H9 (cell line): Measurements from ENCODE around the gene UBQLN4. TPM values are rescaled to one million over a fixed set of nuclear protein-coding genes. Genes with fewer than 3 reads are reported as not detected.
A peak's percentile ranks its signal among the peaks of the same experiment; 100 is the strongest.

Experiments used
- DNase-seq: peaks from one replicate; pipeline ENCODE4 v3.0.0-alpha.2; 2017
- H2AFZ ChIP-seq: one replicate; pipeline ENCODE4 v1.6.1; 2013; ENCODE audit warnings: mild to moderate bottlenecking, low read length, control low read depth, moderate library complexity
- H2AK5ac ChIP-seq: 2 replicates; pipeline ENCODE4 v1.6.1; 2013; ENCODE audit warnings: low read length, control low read depth, mixed read lengths; ENCODE audit not compliant: insufficient read length
- H2BK120ac ChIP-seq: one replicate; pipeline ENCODE4 v1.6.1; 2013; ENCODE audit warnings: low read depth, mild to moderate bottlenecking, low read length, control low read depth, inconsistent platforms; ENCODE audit not compliant: poor library complexity, severe bottlenecking
- H2BK12ac ChIP-seq: 2 replicates; pipeline ENCODE4 v1.6.1; 2013; ENCODE audit warnings: low read length, control low read depth, mixed read lengths, low read depth; ENCODE audit not compliant: insufficient read length
- H2BK15ac ChIP-seq: 2 replicates; pipeline ENCODE4 v1.6.1; 2013; ENCODE audit warnings: low read depth, low read length, control low read depth
- H2BK20ac ChIP-seq: one replicate; pipeline ENCODE4 v1.6.1; 2013; ENCODE audit warnings: low read depth, mild to moderate bottlenecking, low read length, control low read depth, inconsistent platforms; ENCODE audit not compliant: poor library complexity, severe bottlenecking
- H2BK5ac ChIP-seq: 2 replicates; pipeline ENCODE4 v1.6.1; 2013; ENCODE audit warnings: low read length, control low read depth, mixed read lengths; ENCODE audit not compliant: insufficient read length
- H3K14ac ChIP-seq: 2 replicates; pipeline ENCODE4 v1.6.1; 2013; ENCODE audit warnings: low read length, control low read depth; ENCODE audit not compliant: insufficient read depth
- H3K18ac ChIP-seq: 2 replicates; pipeline ENCODE4 v1.6.1; 2013; ENCODE audit warnings: low read depth, mild to moderate bottlenecking, mixed read lengths, low read length, control low read depth; ENCODE audit not compliant: insufficient read length
- H3K23ac ChIP-seq: 2 replicates; pipeline ENCODE4 v1.6.1; 2013; ENCODE audit warnings: low read length, control low read depth, mixed read lengths, low read depth; ENCODE audit not compliant: insufficient read length
- H3K23me2 ChIP-seq: 2 replicates; pipeline ENCODE4 v1.6.1; 2013; ENCODE audit warnings: low read depth, mild to moderate bottlenecking, mixed read lengths, low read length, control low read depth; ENCODE audit not compliant: insufficient read length, poor library complexity, severe bottlenecking
- H3K27ac ChIP-seq: 2 replicates; pipeline ENCODE4 v1.5.1; 2013; ENCODE audit warnings: low read length, control low read depth, mixed read lengths, low read depth; ENCODE audit not compliant: insufficient read length
- H3K27me3 ChIP-seq: 2 replicates; pipeline ENCODE4 v1.6.1; 2013; ENCODE audit warnings: low read length, control low read depth, inconsistent platforms; ENCODE audit not compliant: insufficient read depth
- H3K4ac ChIP-seq: 2 replicates; pipeline ENCODE4 v1.6.1; 2013; ENCODE audit warnings: low read depth, mild to moderate bottlenecking, control low read depth, inconsistent platforms, low read length, moderate library complexity
- H3K4me1 ChIP-seq: 2 replicates; pipeline ENCODE4 v1.6.1; 2013; ENCODE audit warnings: low read length, control low read depth, inconsistent platforms; ENCODE audit not compliant: insufficient read depth
- H3K4me2 ChIP-seq: 2 replicates; pipeline ENCODE4 v1.6.1; 2013; ENCODE audit warnings: low read length, control low read depth, mixed read lengths; ENCODE audit not compliant: insufficient read length, insufficient read depth
- H3K56ac ChIP-seq: 2 replicates; pipeline ENCODE4 v1.6.1; 2013; ENCODE audit warnings: low read depth, mild to moderate bottlenecking, mixed read lengths, low read length, control low read depth; ENCODE audit not compliant: insufficient read length
- H3K79me1 ChIP-seq: 2 replicates; pipeline ENCODE4 v1.6.1; 2013; ENCODE audit warnings: low read depth, mild to moderate bottlenecking, moderate library complexity, low read length, control low read depth, inconsistent platforms; ENCODE audit not compliant: insufficient read depth, poor library complexity, severe bottlenecking
- H3K79me2 ChIP-seq: 2 replicates; pipeline ENCODE4 v1.6.1; 2013; ENCODE audit warnings: low read length, control low read depth, inconsistent platforms; ENCODE audit not compliant: insufficient read depth
- H3K9ac ChIP-seq: 2 replicates; pipeline ENCODE4 v1.6.1; 2013; ENCODE audit warnings: low read length, control low read depth, mixed read lengths; ENCODE audit not compliant: insufficient read length; ENCODE audit errors: extremely low read depth
- H3K9me3 ChIP-seq: one replicate; pipeline ENCODE4 v1.6.1; 2013; ENCODE audit warnings: low read depth, low read length, inconsistent platforms; ENCODE audit not compliant: control insufficient read depth
- H3T11ph ChIP-seq: one replicate; pipeline ENCODE4 v1.6.1; 2013; ENCODE audit warnings: mild to moderate bottlenecking, low read length, control low read depth, inconsistent platforms
- H4K20me1 ChIP-seq: one replicate; pipeline ENCODE4 v1.6.1; 2013; ENCODE audit not compliant: control insufficient read depth, insufficient read length, insufficient read depth
- H4K5ac ChIP-seq: 2 replicates; pipeline ENCODE4 v1.6.1; 2013; ENCODE audit warnings: low read depth, mild to moderate bottlenecking, mixed read lengths, low read length, control low read depth; ENCODE audit not compliant: insufficient read length
- H4K8ac ChIP-seq: replicated peaks from 2 replicates; pipeline ENCODE4 v1.6.1; 2013; ENCODE audit warnings: low read length, control low read depth, mixed read lengths, low read depth; ENCODE audit not compliant: insufficient read length
- H4K91ac ChIP-seq: 2 replicates; pipeline ENCODE4 v1.6.1; 2013; ENCODE audit warnings: low read depth, mild to moderate bottlenecking, moderate library complexity, mixed read lengths, low read length, control low read depth; ENCODE audit not compliant: insufficient read length
- H3K27ac Mint-ChIP-seq, 3 experiments: 2 replicates in 2 of 3; 3 replicates in 1 of 3; pipeline ENCODE4 v1.8.0; 2020 to 2021; ENCODE audit warnings: mixed read lengths in 3 of 3, mild to moderate bottlenecking in 1 of 3, moderate library complexity in 1 of 3
- H3K27me3 Mint-ChIP-seq: 2 replicates; pipeline ENCODE4 v1.8.0; 2021; ENCODE audit warnings: low read depth, mild to moderate bottlenecking, moderate library complexity, mixed read lengths
- H3K36me3 Mint-ChIP-seq, 3 experiments: 2 replicates in 2 of 3; 3 replicates in 1 of 3; pipeline ENCODE4 v1.8.0; 2020 to 2021; ENCODE audit warnings: low read depth in 3 of 3, mixed read lengths in 3 of 3; ENCODE audit not compliant: insufficient read depth in 1 of 3
- H3K4me1 Mint-ChIP-seq, 2 experiments: 2 replicates each; pipeline ENCODE4 v1.8.0; 2020; ENCODE audit warnings: mixed read lengths in 2 of 2
- H3K4me3 Mint-ChIP-seq, 2 experiments: 2 replicates in 1 of 2; 3 replicates in 1 of 2; pipeline ENCODE4 v1.8.0; 2020 to 2021; ENCODE audit warnings: mild to moderate bottlenecking in 2 of 2, mixed read lengths in 2 of 2, moderate library complexity in 1 of 2
- H3K9me3 Mint-ChIP-seq, 2 experiments: 2 replicates in 1 of 2; 3 replicates in 1 of 2; pipeline ENCODE4 v1.8.0; 2020; ENCODE audit warnings: mild to moderate bottlenecking in 2 of 2, mixed read lengths in 2 of 2, moderate library complexity in 1 of 2
- WGBS: extraction: QIAGEN DNeasy Blood & Tissue Kit; methylation state at CpG from one replicate; pipeline ENCODE4 v1.1.7; 2013; ENCODE audit warnings: missing lambda C conversion rate, low lambda C conversion rate, mixed read lengths; ENCODE audit not compliant: insufficient read length; ENCODE audit errors: extremely low coverage; 5-methylcytosine and 5-hydroxymethylcytosine counted together
- total RNA-seq: library from RNA; stranded (reverse); gene quantifications from 2 replicates; pipeline ENCODE4 v1.2.1, GENCODE V29; 2021
- TF ChIP-seq, protein P1 (sequence below): fragments of 200-600 bp; sonication (generic); conservative IDR thresholded peaks from 3 replicates; pipeline ENCODE4 v1.8.0; 2021; ENCODE audit warnings: antibody characterized with exemption, mild to moderate bottlenecking

Gene UBQLN4
- total RNA-seq, 1 experiment from 2014 or later, result 49.4 TPM

DNA sequence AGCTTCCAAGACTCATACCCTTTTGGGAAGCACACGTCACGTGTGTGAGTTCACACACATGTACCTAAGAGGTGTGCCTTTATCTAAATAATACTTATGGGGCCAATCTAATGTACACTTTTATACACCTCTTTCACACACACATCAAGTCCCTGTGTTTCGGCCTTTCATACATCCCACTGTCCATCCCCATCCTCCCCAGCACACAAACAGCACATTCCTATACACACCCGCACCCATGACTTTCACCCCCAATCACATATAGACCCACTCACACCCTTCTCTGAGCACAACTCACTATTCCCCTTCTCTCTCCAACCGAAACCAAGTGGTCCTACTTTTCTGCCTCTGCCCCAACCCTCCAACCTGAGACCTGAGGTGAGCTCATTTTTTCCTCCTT is 25.1 kb upstream of the UBQLN4 start:
- peaks cover 23% of the 10 kb centered on the region; the same call in 1 of the 2 replicates for H3K79me2 ChIP-seq
- no peak overlapping the region for H2BK120ac ChIP-seq
- Mint-ChIP-seq H3K36me3 (peaks cover 20 to 54% (median 50%) of the 10 kb centered on the region in 3 experiments; a peak in 6 of 7 replicates), H3K4me3 (peak overlapping the region; percentile 43 to 97), H3K4me1 (peaks cover 60 to 66% of the 10 kb centered on the region in 2 experiments), H3K9me3 (no peaks in the 10 kb centered on the region; a peak in 1 of 5 replicates), H3K27me3 (no peaks in the 10 kb centered on the region), H3K27ac (peak overlapping the region in 1 of 3 experiments; percentile 64; a peak in 3 of 7 replicates)
- peak overlapping the region; percentile 3 for H3K4me2 ChIP-seq
- H3K14ac ChIP-seq, result no peak overlapping the region
- H3K27me3 ChIP-seq, result no peaks in the 10 kb centered on the region
- no peak overlapping the region for H2BK20ac ChIP-seq
- WGBS, result no CpG with 5 or more reads among the region's 5 CpGs
- DNase-seq, result no peak
- H3K4ac ChIP-seq, result no peak overlapping the region
- H4K20me1 ChIP-seq, result no peaks in the 10 kb centered on the region
- no peak overlapping the region for H4K5ac ChIP-seq
- no peak overlapping the region for H2BK12ac ChIP-seq
- no peaks in the 10 kb centered on the region for H3K9me3 ChIP-seq
- no peaks in the 10 kb centered on the region for H3K79me1 ChIP-seq
- H4K91ac ChIP-seq, result no peak overlapping the region
- H3K23ac ChIP-seq, result no peak overlapping the region
- H3K4me1 ChIP-seq, result peaks cover 21% of the 10 kb centered on the region
- no peak overlapping the region for H2BK5ac ChIP-seq
- H2BK15ac ChIP-seq, result no peak overlapping the region
- H3K56ac ChIP-seq, result no peak overlapping the region
- H3K23me2 ChIP-seq, result peaks cover 13% of the 10 kb centered on the region
- no peak overlapping the region for H3K18ac ChIP-seq
- no peak overlapping the region for H4K8ac ChIP-seq
- H2AK5ac ChIP-seq, result no peak overlapping the region
- no peak overlapping the region for H2AFZ ChIP-seq
- TF ChIP-seq, protein P1, sequence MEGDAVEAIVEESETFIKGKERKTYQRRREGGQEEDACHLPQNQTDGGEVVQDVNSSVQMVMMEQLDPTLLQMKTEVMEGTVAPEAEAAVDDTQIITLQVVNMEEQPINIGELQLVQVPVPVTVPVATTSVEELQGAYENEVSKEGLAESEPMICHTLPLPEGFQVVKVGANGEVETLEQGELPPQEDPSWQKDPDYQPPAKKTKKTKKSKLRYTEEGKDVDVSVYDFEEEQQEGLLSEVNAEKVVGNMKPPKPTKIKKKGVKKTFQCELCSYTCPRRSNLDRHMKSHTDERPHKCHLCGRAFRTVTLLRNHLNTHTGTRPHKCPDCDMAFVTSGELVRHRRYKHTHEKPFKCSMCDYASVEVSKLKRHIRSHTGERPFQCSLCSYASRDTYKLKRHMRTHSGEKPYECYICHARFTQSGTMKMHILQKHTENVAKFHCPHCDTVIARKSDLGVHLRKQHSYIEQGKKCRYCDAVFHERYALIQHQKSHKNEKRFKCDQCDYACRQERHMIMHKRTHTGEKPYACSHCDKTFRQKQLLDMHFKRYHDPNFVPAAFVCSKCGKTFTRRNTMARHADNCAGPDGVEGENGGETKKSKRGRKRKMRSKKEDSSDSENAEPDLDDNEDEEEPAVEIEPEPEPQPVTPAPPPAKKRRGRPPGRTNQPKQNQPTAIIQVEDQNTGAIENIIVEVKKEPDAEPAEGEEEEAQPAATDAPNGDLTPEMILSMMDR, result no peak
- H3K27ac ChIP-seq, result no peak overlapping the region
- H3K9ac ChIP-seq, result no peak overlapping the region
- no peak overlapping the region for H3T11ph ChIP-seq
